ENCODE results near the gene SNX1. TPM values are rescaled to one million over a fixed set of nuclear protein-coding genes. Genes with fewer than 3 reads are reported as not detected.
A peak's percentile ranks its signal among the peaks of the same experiment; 100 is the strongest.

SNX1 gene
- total RNA-seq, 1 donor from 2014 or later: 87.7 TPM

DNA sequence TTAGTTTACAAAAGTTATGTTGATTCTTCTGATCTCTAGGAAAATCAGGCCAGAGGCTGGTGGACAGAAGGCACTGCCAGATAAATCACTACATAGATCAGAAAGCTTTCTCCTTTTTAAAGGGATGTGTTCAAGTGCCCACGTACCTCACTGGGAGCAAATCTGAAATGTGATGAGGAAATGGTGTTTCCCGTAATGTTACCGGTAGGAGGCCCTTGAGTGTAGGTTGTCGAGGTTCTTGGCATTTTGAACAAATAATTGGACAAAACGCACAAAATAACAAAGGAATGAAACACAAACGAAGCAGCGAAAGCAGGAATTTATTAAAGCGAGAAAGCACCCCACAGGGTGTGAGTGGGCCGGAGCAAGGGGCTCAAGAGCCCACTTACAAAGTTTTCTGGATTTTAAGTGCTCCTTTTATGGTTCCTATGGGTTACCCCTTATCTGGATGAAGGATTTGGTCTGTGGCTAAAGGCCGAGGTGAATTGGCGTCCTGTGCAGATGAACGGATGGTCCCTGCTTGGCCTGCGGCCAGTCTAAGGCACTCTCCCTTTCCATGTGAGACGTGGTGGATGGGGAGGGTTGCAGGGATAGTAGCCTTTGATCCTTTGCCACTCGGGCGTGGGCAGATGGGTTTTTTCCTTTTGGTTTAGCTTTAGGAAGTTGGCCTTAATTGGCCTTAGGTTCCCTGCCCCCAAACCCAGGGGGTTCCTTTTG is 1.0 kb downstream of the SNX1 start:
- H3K9me3 Mint-ChIP-seq (ENCODE audit: unreplicated experiment): no peaks in the 10 kb centered on the region
- Histone ChIP-seq H3K4me1 (ENCODE audit: insufficient read depth, low read length) (peaks cover 28% of the 10 kb centered on the region), H3K27ac (ENCODE audit: low read depth, low read length) (peak overlapping the region; percentile 76), H4K20me1 (ENCODE audit: insufficient read depth, low read length) (peaks cover 55% of the 10 kb centered on the region), H3K27me3 (ENCODE audit: insufficient read depth, low read length) (no peaks in the 10 kb centered on the region), H3K4me3 (ENCODE audit: insufficient read depth, low read depth, low read length) (peak overlapping the region; percentile 78), H3K9me3 (ENCODE audit: insufficient read depth, low read depth, low read length) (no peaks in the 10 kb centered on the region), H2AFZ (ENCODE audit: low read depth, low read length) (peak overlapping the region; percentile 91), H3K9ac (ENCODE audit: low read length) (peak overlapping the region; percentile 93), H3K4me2 (ENCODE audit: low read length) (peak overlapping the region; percentile 90), H3K79me2 (ENCODE audit: insufficient read depth, low read length) (peaks cover 87% of the 10 kb centered on the region), H3K36me3 (ENCODE audit: insufficient read depth, low read length) (no peaks in the 10 kb centered on the region)
- H3K27ac Mint-ChIP-seq (ENCODE audit: unreplicated experiment): peak overlapping the region; percentile 90
- peaks cover 19% of the 10 kb centered on the region for H3K4me1 Mint-ChIP-seq (ENCODE audit: low read depth, unreplicated experiment)
- no peaks in the 10 kb centered on the region for H3K27me3 Mint-ChIP-seq (ENCODE audit: low read depth, unreplicated experiment)
- TF ChIP-seq, protein P1, sequence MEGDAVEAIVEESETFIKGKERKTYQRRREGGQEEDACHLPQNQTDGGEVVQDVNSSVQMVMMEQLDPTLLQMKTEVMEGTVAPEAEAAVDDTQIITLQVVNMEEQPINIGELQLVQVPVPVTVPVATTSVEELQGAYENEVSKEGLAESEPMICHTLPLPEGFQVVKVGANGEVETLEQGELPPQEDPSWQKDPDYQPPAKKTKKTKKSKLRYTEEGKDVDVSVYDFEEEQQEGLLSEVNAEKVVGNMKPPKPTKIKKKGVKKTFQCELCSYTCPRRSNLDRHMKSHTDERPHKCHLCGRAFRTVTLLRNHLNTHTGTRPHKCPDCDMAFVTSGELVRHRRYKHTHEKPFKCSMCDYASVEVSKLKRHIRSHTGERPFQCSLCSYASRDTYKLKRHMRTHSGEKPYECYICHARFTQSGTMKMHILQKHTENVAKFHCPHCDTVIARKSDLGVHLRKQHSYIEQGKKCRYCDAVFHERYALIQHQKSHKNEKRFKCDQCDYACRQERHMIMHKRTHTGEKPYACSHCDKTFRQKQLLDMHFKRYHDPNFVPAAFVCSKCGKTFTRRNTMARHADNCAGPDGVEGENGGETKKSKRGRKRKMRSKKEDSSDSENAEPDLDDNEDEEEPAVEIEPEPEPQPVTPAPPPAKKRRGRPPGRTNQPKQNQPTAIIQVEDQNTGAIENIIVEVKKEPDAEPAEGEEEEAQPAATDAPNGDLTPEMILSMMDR (IDR thresholded peaks at IDR 0.05; ENCODE audit: insufficient read depth, low read depth, low read length): no peak
- no peak for TF ChIP-seq EZH2 (IDR thresholded peaks at IDR 0.05; ENCODE audit: insufficient read depth, low read length)
- peak; percentile 36 for DNase-seq (ENCODE audit: low read depth)
- no peak for FAIRE-seq
- H3K36me3 Mint-ChIP-seq (ENCODE audit: low read depth, unreplicated experiment): no peaks in the 10 kb centered on the region
- peak overlapping the region; percentile 95 for H3K4me3 Mint-ChIP-seq (ENCODE audit: unreplicated experiment)

DNA sequence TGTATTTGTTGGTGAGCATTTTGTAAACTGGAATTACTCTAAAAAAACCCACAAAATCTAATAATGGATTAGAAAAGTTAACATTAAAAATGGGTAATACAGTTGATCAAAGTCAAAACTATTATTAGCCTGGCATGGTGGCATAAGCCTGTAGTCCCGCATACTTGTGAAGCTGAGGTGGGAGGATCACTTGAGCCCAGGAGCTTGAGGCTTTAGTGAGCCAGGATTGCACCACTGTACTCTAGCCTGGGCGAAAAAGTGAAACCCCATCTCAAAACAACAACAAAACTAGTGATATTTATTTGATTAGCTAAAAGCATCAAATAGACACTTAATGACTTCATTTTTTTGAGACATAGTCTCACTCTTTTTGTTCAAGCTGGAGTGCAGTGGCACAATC is 3.6 kb downstream of the SNX1 start:
- H3K79me2 ChIP-seq (ENCODE audit: insufficient read depth, low read length): peaks cover 95% of the 10 kb centered on the region
- H2AFZ ChIP-seq (ENCODE audit: low read depth, low read length): no peak overlapping the region
- DNase-seq (ENCODE audit: low read depth) (no peak), FAIRE-seq (no peak)
- H3K9me3 ChIP-seq (ENCODE audit: insufficient read depth, low read depth, low read length): no peaks in the 10 kb centered on the region
- no peak overlapping the region for H3K27ac ChIP-seq (ENCODE audit: low read depth, low read length)
- Mint-ChIP-seq H3K4me1 (ENCODE audit: low read depth, unreplicated experiment) (peaks cover 7% of the 10 kb centered on the region), H3K4me3 (ENCODE audit: unreplicated experiment) (peak overlapping the region; percentile 54), H3K27me3 (ENCODE audit: low read depth, unreplicated experiment) (no peaks in the 10 kb centered on the region), H3K36me3 (ENCODE audit: low read depth, unreplicated experiment) (no peaks in the 10 kb centered on the region), H3K9me3 (ENCODE audit: unreplicated experiment) (no peaks in the 10 kb centered on the region), H3K27ac (ENCODE audit: unreplicated experiment) (no peak overlapping the region)
- TF ChIP-seq, protein P1 (IDR thresholded peaks at IDR 0.05; ENCODE audit: insufficient read depth, low read depth, low read length): no peak
- no peak for TF ChIP-seq EZH2 (IDR thresholded peaks at IDR 0.05; ENCODE audit: insufficient read depth, low read length)
- peaks cover 19% of the 10 kb centered on the region for H3K4me1 ChIP-seq (ENCODE audit: insufficient read depth, low read length)
- H4K20me1 ChIP-seq (ENCODE audit: insufficient read depth, low read length): peaks cover 75% of the 10 kb centered on the region
- no peak overlapping the region for H3K4me2 ChIP-seq (ENCODE audit: low read length)
- H3K36me3 ChIP-seq (ENCODE audit: insufficient read depth, low read length): no peaks in the 10 kb centered on the region
- H3K4me3 ChIP-seq (ENCODE audit: insufficient read depth, low read depth, low read length): no peak overlapping the region
- H3K27me3 ChIP-seq (ENCODE audit: insufficient read depth, low read length): no peaks in the 10 kb centered on the region
- no peak overlapping the region for H3K9ac ChIP-seq (ENCODE audit: low read length)

DNA sequence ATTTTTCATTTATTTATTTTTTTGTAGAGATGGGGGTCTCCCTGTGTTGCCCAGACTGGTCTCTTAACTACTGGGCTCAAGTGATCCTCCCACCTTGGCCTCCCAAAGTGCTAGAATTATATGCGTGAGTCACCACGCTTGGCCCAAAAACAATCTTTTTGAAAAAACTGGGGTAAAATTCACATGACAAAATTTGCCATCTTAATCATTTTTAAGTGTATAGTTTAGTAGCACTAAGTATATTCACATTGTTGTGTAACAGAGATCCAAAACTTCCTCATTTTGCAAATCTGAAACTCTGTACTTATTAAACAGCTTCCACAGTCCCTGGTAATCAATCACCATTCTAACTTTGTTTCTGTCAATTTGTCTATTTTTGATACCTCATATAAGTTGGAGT is 5.2 kb downstream of the SNX1 start:
- H3K36me3 Mint-ChIP-seq (ENCODE audit: low read depth, unreplicated experiment): no peaks in the 10 kb centered on the region
- FAIRE-seq: no peak
- TF ChIP-seq EZH2 (IDR thresholded peaks at IDR 0.05; ENCODE audit: insufficient read depth, low read length): no peak
- TF ChIP-seq, protein P1 (IDR thresholded peaks at IDR 0.05; ENCODE audit: insufficient read depth, low read depth, low read length): no peak
- Histone ChIP-seq H3K79me2 (ENCODE audit: insufficient read depth, low read length) (peaks cover 98% of the 10 kb centered on the region), H3K27ac (ENCODE audit: low read depth, low read length) (no peak overlapping the region), H3K9me3 (ENCODE audit: insufficient read depth, low read depth, low read length) (no peaks in the 10 kb centered on the region), H3K27me3 (ENCODE audit: insufficient read depth, low read length) (no peaks in the 10 kb centered on the region), H3K36me3 (ENCODE audit: insufficient read depth, low read length) (no peaks in the 10 kb centered on the region), H3K4me1 (ENCODE audit: insufficient read depth, low read length) (peaks cover 13% of the 10 kb centered on the region), H3K4me3 (ENCODE audit: insufficient read depth, low read depth, low read length) (no peak overlapping the region), H2AFZ (ENCODE audit: low read depth, low read length) (no peak overlapping the region), H3K9ac (ENCODE audit: low read length) (no peak overlapping the region), H4K20me1 (ENCODE audit: insufficient read depth, low read length) (peaks cover 88% of the 10 kb centered on the region), H3K4me2 (ENCODE audit: low read length) (no peak overlapping the region)
- H3K9me3 Mint-ChIP-seq (ENCODE audit: unreplicated experiment): no peaks in the 10 kb centered on the region
- DNase-seq (ENCODE audit: low read depth): no peak
- H3K4me3 Mint-ChIP-seq (ENCODE audit: unreplicated experiment): no peak overlapping the region
- H3K4me1 Mint-ChIP-seq (ENCODE audit: low read depth, unreplicated experiment): peaks cover 6% of the 10 kb centered on the region
- H3K27ac Mint-ChIP-seq (ENCODE audit: unreplicated experiment): no peak overlapping the region
- no peaks in the 10 kb centered on the region for H3K27me3 Mint-ChIP-seq (ENCODE audit: low read depth, unreplicated experiment)

Data from astrocyte (in vitro differentiated cells and primary cell).